Panc1 (cell line): ENCODE results near the gene ZNF778. TPM values are rescaled to one million over a fixed set of nuclear protein-coding genes. Genes with fewer than 3 reads are reported as not detected.

Experiments used
- ATAC-seq: fragments of 200-7000 bp; cut with Tn5 transposase; 2 replicates; pipeline ENCODE4 v1.9.1; 2020; ENCODE audit warnings: mild to moderate bottlenecking, moderate library complexity
- BruUV-seq: library from RNA; stranded (reverse); fragments of 400-500 nt; replicated peaks from 2 replicates; lab custom pipeline; 2021; lab: Mats Ljungman, UMichigan
- CTCF ChIA-PET: fragments of 300-600 bp; sonication (Branson Sonifier 250); formaldehyde crosslinking; loops from one replicate; lab custom pipeline; 2022; ENCODE audit warnings: antibody characterized with exemption; lab: Charles Lee
- POLR2A ChIA-PET: fragments of 300-600 bp; sonication (Branson Sonifier 250); formaldehyde crosslinking; loops from one replicate; lab custom pipeline; 2022; ENCODE audit warnings: antibody characterized with exemption; lab: Charles Lee
- DNase-seq: peaks from one replicate; pipeline ENCODE4 v3.0.0-alpha.2; 2010; ENCODE audit warnings: low read depth, low spot score
- H3K27ac ChIP-seq: 2 replicates; pipeline ENCODE4 v1.5.1; 2011; ENCODE audit warnings: mild to moderate bottlenecking, low read length, inconsistent platforms
- H3K27me3 ChIP-seq: fragments of 200-500 bp; sonication (Bioruptor generic); 2 replicates; pipeline ENCODE4 v1.6.0; 2014; ENCODE audit warnings: low read length, inconsistent platforms; ENCODE audit not compliant: control insufficient read depth, insufficient read depth
- H3K36me3 ChIP-seq: fragments of 200-500 bp; sonication (Bioruptor generic); 2 replicates; pipeline ENCODE4 v1.5.1; 2014; ENCODE audit warnings: inconsistent platforms, mild to moderate bottlenecking, low read length, moderate library complexity; ENCODE audit not compliant: control insufficient read depth, insufficient read depth
- H3K4me1 ChIP-seq: 2 replicates; pipeline ENCODE4 v1.5.1; 2011; ENCODE audit warnings: inconsistent platforms, mild to moderate bottlenecking, low read length, moderate library complexity; ENCODE audit not compliant: control insufficient read depth, insufficient read depth
- H3K4me3 ChIP-seq, 2 experiments: 2 replicates each; pipeline ENCODE4 v1.5.1; 2011 to 2012; ENCODE audit warnings: low read depth in 2 of 2, low read length in 2 of 2, mild to moderate bottlenecking in 2 of 2, inconsistent platforms in 1 of 2, moderate library complexity in 1 of 2
- H3K9me3 ChIP-seq: fragments of 200-500 bp; sonication (Bioruptor generic); 2 replicates; pipeline ENCODE4 v1.5.1; 2014; ENCODE audit warnings: low read depth, mild to moderate bottlenecking, inconsistent platforms, low read length, moderate library complexity; ENCODE audit not compliant: control insufficient read depth, insufficient read depth
- CTCF ChIP-seq: fragments of 450-650 bp; IDR thresholded peaks from 2 replicates; pipeline ENCODE4 v1.5.1; 2017; ENCODE audit warnings: mild to moderate bottlenecking
- POLR2AphosphoS5 ChIP-seq: IDR thresholded peaks from 2 replicates; pipeline ENCODE4 v1.6.1; 2012; ENCODE audit warnings: mild to moderate bottlenecking, low read depth, low read length, moderate library complexity
- REST ChIP-seq, 2 experiments: IDR thresholded peaks; 2 replicates each; pipeline ENCODE4 v1.6.1; 2011 to 2012; ENCODE audit warnings: low read depth in 2 of 2, control low read depth in 1 of 2, low read length in 1 of 2, mild to moderate bottlenecking in 1 of 2, moderate library complexity in 1 of 2; ENCODE audit not compliant: insufficient read depth in 1 of 2
- SIN3A ChIP-seq: IDR thresholded peaks from 2 replicates; pipeline ENCODE4 v1.6.1; 2012; ENCODE audit warnings: low read depth, mild to moderate bottlenecking, low read length, moderate library complexity, borderline replicate concordance; ENCODE audit not compliant: insufficient read depth
- TCF7L2 ChIP-seq: IDR thresholded peaks from 2 replicates; pipeline ENCODE4 v1.6.1; 2011; ENCODE audit warnings: mild to moderate bottlenecking, low read depth, low read length, inconsistent platforms
- in situ Hi-C: cut with HindIII; loops from 2 replicates; pipeline ENCODE4 v1.10.0; 2016; ENCODE audit warnings: low sequenced_read_pairs, low pct_unique_long_range_greater_than_20kb
- intact Hi-C: fragments of 100-400 bp; cut with micrococcal nuclease; formaldehyde crosslinking; loops from one replicate; pipeline ENCODE4 v1.10.0; 2022; ENCODE audit not compliant: unreplicated experiment
- total RNA-seq: library from RNA; stranded (reverse); gene quantifications from one replicate; pipeline ENCODE4 v1.2.1, GENCODE V29; 2021; ENCODE audit not compliant: unreplicated experiment

ZNF778 gene
- total RNA-seq, 1 experiment from 2014 or later = 15.0 TPM

- DNase-seq (no peak), ATAC-seq (no peak)
- CTCF ChIA-PET = no interaction called here
- no peaks in the 10 kb centered on the region for H3K27me3 ChIP-seq
- H3K4me3 ChIP-seq = no peak overlapping the region
- intact Hi-C loops = no loop called here
- in situ Hi-C loops = no loop called here
- H3K4me1 ChIP-seq = no peaks in the 10 kb centered on the region
- no peak overlapping the region for H3K27ac ChIP-seq
- no TSS peak for BruUV-seq
- POLR2A ChIA-PET = no interaction called here
- H3K9me3 ChIP-seq = peaks cover 31% of the 10 kb centered on the region; the same call in 1 of the 2 replicates
- H3K36me3 ChIP-seq = peaks cover 6% of the 10 kb centered on the region; the same call in 1 of the 2 replicates
- TF ChIP-seq REST (IDR thresholded peaks at IDR 0.05; ENCODE audit: insufficient read depth in 1 of 2, low read depth in 2 of 2, low read length in 1 of 2) = no peak
- no peak for TF ChIP-seq SIN3A
- no peak for TF ChIP-seq CTCF
- no peak for TF ChIP-seq POLR2AphosphoS5
- TF ChIP-seq TCF7L2 = no peak
Observed at GRCh38 chr16:89232107-89232506, 14.6 kb downstream of the ZNF778 start.

GRCh38 chr16:89233678-89234490 lies 16.4 kb downstream of the ZNF778 start:
- Histone ChIP-seq H3K27me3 (no peaks in the 10 kb centered on the region), H3K9me3 (peaks cover 13% of the 10 kb centered on the region; the same call in 1 of the 2 replicates), H3K36me3 (no peaks in the 10 kb centered on the region), H3K4me3 (no peak overlapping the region), H3K4me1 (no peaks in the 10 kb centered on the region), H3K27ac (no peak overlapping the region)
- ATAC-seq (no peak), DNase-seq (no peak)
- POLR2A ChIA-PET = no interaction called here
- CTCF ChIA-PET = no interaction called here
- BruUV-seq = no TSS peak
- intact Hi-C loops = no loop called here
- in situ Hi-C loops = no loop called here
- TF ChIP-seq TCF7L2 (no peak), SIN3A (no peak), REST (IDR thresholded peaks at IDR 0.05; ENCODE audit: insufficient read depth in 1 of 2, low read depth in 2 of 2, low read length in 1 of 2) (no peak), CTCF (no peak), POLR2AphosphoS5 (no peak)
